IMR-90 (cell line): Measurements from ENCODE around the gene A1CF. TPM values are rescaled to one million over a fixed set of nuclear protein-coding genes. Genes with fewer than 3 reads are reported as not detected.

Source experiments
- ATAC-seq: fragments of 200-7000 bp; cut with Tn5 transposase; 2 replicates; pipeline ENCODE4 v1.9.1; 2020; ENCODE audit warnings: low read depth, mild to moderate bottlenecking, moderate library complexity
- BruUV-seq: library from RNA; stranded (reverse); fragments of 400-500 nt; replicated peaks from 2 replicates; lab custom pipeline; 2021; lab: Mats Ljungman, UMichigan
- CTCF ChIA-PET: fragments of 300-600 bp; formaldehyde crosslinking; extraction: SDS; loops from one replicate; lab custom pipeline; 2021; ENCODE audit warnings: antibody characterized with exemption; lab: Yijun Ruan, JAX
- POLR2A ChIA-PET: fragments of 300-600 bp; sonication (Branson Sonifier 250); formaldehyde crosslinking; loops from one replicate; lab custom pipeline; 2022; ENCODE audit warnings: antibody characterized with exemption; ENCODE audit not compliant: unreplicated experiment; lab: Charles Lee
- DNase-seq: peaks from one replicate; pipeline ENCODE4 v3.0.0; 2013
- H2AFZ ChIP-seq: replicated peaks from 2 replicates; pipeline ENCODE3; 2013; ENCODE audit warnings: low read length, mild to moderate bottlenecking; ENCODE audit not compliant: poor library complexity
- H2AK5ac ChIP-seq: 2 replicates; pipeline ENCODE4 v1.6.1; 2013; ENCODE audit warnings: low read depth, low read length, inconsistent platforms
- H2AK9ac ChIP-seq: replicated peaks from 2 replicates; pipeline ENCODE3; 2013; ENCODE audit warnings: mild to moderate bottlenecking, low read depth, low read length, moderate library complexity; ENCODE audit not compliant: poor library complexity
- H2BK120ac ChIP-seq: 2 replicates; pipeline ENCODE4 v1.6.1; 2013; ENCODE audit warnings: low read depth, low read length, inconsistent platforms
- H2BK15ac ChIP-seq: 3 replicates; pipeline ENCODE4 v1.6.1; 2013; ENCODE audit warnings: low read depth, low read length, inconsistent platforms
- H2BK20ac ChIP-seq: 2 replicates; pipeline ENCODE4 v1.6.1; 2013; ENCODE audit warnings: low read depth, mild to moderate bottlenecking, inconsistent platforms, low read length, moderate library complexity
- H2BK5ac ChIP-seq: 2 replicates; pipeline ENCODE4 v1.6.1; 2013; ENCODE audit warnings: mild to moderate bottlenecking, low read depth, low read length, inconsistent platforms; ENCODE audit not compliant: poor library complexity, severe bottlenecking
- H3K14ac ChIP-seq: replicated peaks from 2 replicates; pipeline ENCODE4 v1.6.1; 2013; ENCODE audit warnings: low read depth, low read length, inconsistent platforms
- H3K18ac ChIP-seq: 2 replicates; pipeline ENCODE4 v1.6.1; 2013; ENCODE audit warnings: low read depth, low read length, control low read depth
- H3K23ac ChIP-seq: 2 replicates; pipeline ENCODE4 v1.6.1; 2013; ENCODE audit warnings: low read depth, low read length, inconsistent platforms
- H3K27ac ChIP-seq: 2 replicates; pipeline ENCODE4 v1.5.1; 2013; ENCODE audit warnings: mild to moderate bottlenecking, control low read depth, low read length; ENCODE audit not compliant: insufficient read depth
- H3K27me3 ChIP-seq: 2 replicates; pipeline ENCODE4 v1.6.1; 2013; ENCODE audit warnings: low read length; ENCODE audit not compliant: control insufficient read depth, insufficient read depth
- H3K36me3 ChIP-seq: 2 replicates; pipeline ENCODE4 v1.6.1; 2013; ENCODE audit warnings: low read length, mixed read lengths; ENCODE audit not compliant: control insufficient read depth, insufficient read depth
- H3K4ac ChIP-seq: 2 replicates; pipeline ENCODE4 v1.6.1; 2013; ENCODE audit warnings: low read depth, low read length, inconsistent platforms
- H3K4me1 ChIP-seq: 2 replicates; pipeline ENCODE4 v1.6.1; 2013; ENCODE audit warnings: low read length, mixed read lengths; ENCODE audit not compliant: control insufficient read depth, insufficient read depth
- H3K4me2 ChIP-seq: 2 replicates; pipeline ENCODE4 v1.6.1; 2013; ENCODE audit warnings: low read depth, mild to moderate bottlenecking, control low read depth, low read length, moderate library complexity
- H3K4me3 ChIP-seq: 2 replicates; pipeline ENCODE4 v1.5.1; 2013; ENCODE audit warnings: low read depth, mild to moderate bottlenecking, control low read depth, low read length, moderate library complexity; ENCODE audit not compliant: insufficient read depth
- H3K56ac ChIP-seq: 2 replicates; pipeline ENCODE4 v1.6.1; 2013; ENCODE audit warnings: low read length, inconsistent platforms; ENCODE audit not compliant: insufficient read depth; ENCODE audit errors: extremely low read depth
- H3K79me1 ChIP-seq, 2 experiments: 2 replicates each; pipeline ENCODE4 v1.6.1; 2013; ENCODE audit warnings: low read length in 2 of 2, inconsistent platforms in 1 of 2, low read depth in 1 of 2
- H3K9ac ChIP-seq: 2 replicates; pipeline ENCODE4 v1.6.1; 2013; ENCODE audit warnings: low read depth, low read length, control low read depth
- H3K9me1 ChIP-seq: 2 replicates; pipeline ENCODE4 v1.6.1; 2013; ENCODE audit warnings: low read length, inconsistent platforms; ENCODE audit not compliant: insufficient read depth
- H3K9me3 ChIP-seq: 2 replicates; pipeline ENCODE4 v1.6.1; 2013; ENCODE audit warnings: low read length; ENCODE audit not compliant: control insufficient read depth, insufficient read depth
- H4K20me1 ChIP-seq: 2 replicates; pipeline ENCODE4 v1.6.1; 2013; ENCODE audit warnings: low read length, inconsistent platforms; ENCODE audit not compliant: insufficient read depth
- H4K5ac ChIP-seq: 2 replicates; pipeline ENCODE4 v1.6.1; 2013; ENCODE audit warnings: mild to moderate bottlenecking, low read depth, low read length, control low read depth
- H4K8ac ChIP-seq, 2 experiments: 2 replicates each; pipeline ENCODE4 v1.6.1; 2013; ENCODE audit warnings: low read depth in 2 of 2, low read length in 2 of 2, control low read depth in 1 of 2, inconsistent platforms in 1 of 2
- H4K91ac ChIP-seq: 2 replicates; pipeline ENCODE4 v1.6.1; 2013; ENCODE audit warnings: low read depth, low read length, inconsistent platforms; ENCODE audit not compliant: insufficient read depth
- NFE2L2 ChIP-seq: fragments of 150-350 bp; IDR thresholded peaks from 2 replicates; pipeline ENCODE4 v1.6.1; 2016; ENCODE audit warnings: low read depth, mild to moderate bottlenecking, low read length
- WGBS, 2 experiments: methylation state at CpG; one replicate each; pipeline versions ENCODE4 v1.1.5 to v1.1.7; 2013; ENCODE audit warnings: missing lambda C conversion rate in 2 of 2; ENCODE audit not compliant: insufficient read length in 1 of 2; ENCODE audit errors: extremely low coverage in 2 of 2; 5-methylcytosine and 5-hydroxymethylcytosine counted together
- dilution Hi-C: fragments of 300-500 bp; cut with HindIII; formaldehyde crosslinking; loops from one replicate; pipeline ENCODE4 v1.14.3; 2018; ENCODE audit warnings: low sequenced_read_pairs; ENCODE audit not compliant: unreplicated experiment
- in situ Hi-C: fragments of 300-500 bp; cut with MboI; formaldehyde crosslinking; loops from 3 replicates; pipeline ENCODE4 v1.14.3; 2019; ENCODE audit warnings: low sequenced_read_pairs, inconsistent platforms, mixed read lengths
- intact Hi-C: fragments of 100-400 bp; cut with micrococcal nuclease; formaldehyde crosslinking; loops from 2 replicates; pipeline ENCODE4 v1.10.0; 2022
- polyA plus RNA-seq, 3 experiments: library from polyadenylated mRNA; depleted of rRNA; stranded (reverse); fragments of >200 nt; gene quantifications; 2 replicates each; pipeline ENCODE4 v1.2.3, GENCODE V29; 2012; ENCODE audit warnings: low replicate concordance in 1 of 3
- total RNA-seq: library from RNA; depleted of rRNA; stranded (reverse); fragments of >200 nt; gene quantifications from 2 replicates; pipeline ENCODE4 v1.2.3, GENCODE V29; 2012

The A1CF gene
- total and polyA plus RNA-seq, 2 of the 4 experiments (the other 2 are of a cell fraction): not detected

- Histone ChIP-seq H3K14ac (no peak overlapping the region), H3K18ac (no peak overlapping the region), H3K9me1 (no peaks in the 10 kb centered on the region), H4K91ac (no peak overlapping the region), H4K20me1 (no peaks in the 10 kb centered on the region), H3K4ac (no peak overlapping the region), H3K4me1 (no peaks in the 10 kb centered on the region), H2BK5ac (no peak overlapping the region), H2BK15ac (no peak overlapping the region), H3K9me3 (no peaks in the 10 kb centered on the region), H2BK20ac (no peak overlapping the region), H3K56ac (no peak overlapping the region), H2BK120ac (no peak overlapping the region), H2AK5ac (no peak overlapping the region), H3K27me3 (peaks cover 14% of the 10 kb centered on the region), H3K4me3 (no peak overlapping the region), H4K8ac (no peak overlapping the region), H4K5ac (no peak overlapping the region), H3K4me2 (no peak overlapping the region), H3K27ac (no peak overlapping the region), H3K23ac (no peak overlapping the region), H3K36me3 (no peaks in the 10 kb centered on the region), H2AFZ (no peak overlapping the region), H3K9ac (no peak overlapping the region), H3K79me1 (no peaks in the 10 kb centered on the region), H2AK9ac (no peak overlapping the region)
- DNase-seq (no peak), ATAC-seq (no peak)
- POLR2A ChIA-PET: no interaction called here
- no TSS peak for BruUV-seq
- in situ Hi-C loops (no loop called here), intact Hi-C loops (no loop called here), dilution Hi-C loops (no loop called here)
- no CpG with 5 or more reads among the region's 5 CpGs for WGBS, 2 experiments
- TF ChIP-seq NFE2L2: no peak
- CTCF ChIA-PET: interaction anchor here (1.6 kb wide), 1 partner anchor 15 kb away, joined by 3 read pairs; no protein-coding TSS in a partner anchor
Measured at GRCh38 chr10:50857579-50857978, 27.8 kb downstream of the A1CF start.
